GM12801 (cell line): ENCODE data around the gene VPS37B.

Experiments
- CTCF ChIP-seq: IDR thresholded peaks from one replicate; pipeline ENCODE4 v1.5.1; 2011; ENCODE audit warnings: control low read depth; ENCODE audit not compliant: insufficient read length; ENCODE audit errors: extremely low read depth

The VPS37B gene

GRCh38 chr12:122902854-122903692, 7.1 kb upstream of the VPS37B start:
- no peak for TF ChIP-seq CTCF

GRCh38 chr12:122899887-122900286, 4.0 kb upstream of the VPS37B start:
- no peak for TF ChIP-seq CTCF

GRCh38 chr12:122896662-122897061, 738 bp upstream of the VPS37B start:
- TF ChIP-seq CTCF = no peak

GRCh38 chr12:122895320-122895703, 612 bp downstream of the VPS37B start:
- no peak for TF ChIP-seq CTCF

GRCh38 chr12:122894193-122895121, 1.5 kb downstream of the VPS37B start:
- TF ChIP-seq CTCF = no peak

- TF ChIP-seq CTCF = no peak
Measured at GRCh38 chr12:122893208-122894153, 2.4 kb downstream of the VPS37B start.
